Measurements from ENCODE around the gene SUSD3. TPM values are rescaled to one million over a fixed set of nuclear protein-coding genes. Genes with fewer than 3 reads are reported as not detected.
A peak's percentile ranks its signal among the peaks of the same experiment; 100 is the strongest.

SUSD3 gene
- total RNA-seq, 2 experiments from 2014 or later: 34.6 to 36.7 TPM

- CTCF ChIA-PET: interaction anchor here (1.3 to 1.5 kb wide), 3 partner anchors 102 to 197 kb away, joined by 4 to 10 read pairs (median 4); no protein-coding TSS in a partner anchor
- H3K36me3 Mint-ChIP-seq (ENCODE audit: low read depth): peaks cover 38% of the 10 kb centered on the region
- POLR2A ChIA-PET: interaction anchor here (0.8 to 1.8 kb wide), 3 partner anchors 9 to 140 kb away, joined by 3 to 5 read pairs (median 4); partner anchors contain the start of gene CARD19
- peaks cover 12% of the 10 kb centered on the region for H3K9me3 Mint-ChIP-seq
- H3K27ac Mint-ChIP-seq: no peak overlapping the region
- intact Hi-C loops (cut with micrococcal nuclease): no loop called here
- peaks cover 56% of the 10 kb centered on the region for H3K4me1 Mint-ChIP-seq (ENCODE audit: low read depth)
- ATAC-seq: no peak
- H3K27me3 Mint-ChIP-seq: no peaks in the 10 kb centered on the region
- TF ChIP-seq, protein P1, sequence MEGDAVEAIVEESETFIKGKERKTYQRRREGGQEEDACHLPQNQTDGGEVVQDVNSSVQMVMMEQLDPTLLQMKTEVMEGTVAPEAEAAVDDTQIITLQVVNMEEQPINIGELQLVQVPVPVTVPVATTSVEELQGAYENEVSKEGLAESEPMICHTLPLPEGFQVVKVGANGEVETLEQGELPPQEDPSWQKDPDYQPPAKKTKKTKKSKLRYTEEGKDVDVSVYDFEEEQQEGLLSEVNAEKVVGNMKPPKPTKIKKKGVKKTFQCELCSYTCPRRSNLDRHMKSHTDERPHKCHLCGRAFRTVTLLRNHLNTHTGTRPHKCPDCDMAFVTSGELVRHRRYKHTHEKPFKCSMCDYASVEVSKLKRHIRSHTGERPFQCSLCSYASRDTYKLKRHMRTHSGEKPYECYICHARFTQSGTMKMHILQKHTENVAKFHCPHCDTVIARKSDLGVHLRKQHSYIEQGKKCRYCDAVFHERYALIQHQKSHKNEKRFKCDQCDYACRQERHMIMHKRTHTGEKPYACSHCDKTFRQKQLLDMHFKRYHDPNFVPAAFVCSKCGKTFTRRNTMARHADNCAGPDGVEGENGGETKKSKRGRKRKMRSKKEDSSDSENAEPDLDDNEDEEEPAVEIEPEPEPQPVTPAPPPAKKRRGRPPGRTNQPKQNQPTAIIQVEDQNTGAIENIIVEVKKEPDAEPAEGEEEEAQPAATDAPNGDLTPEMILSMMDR (IDR thresholded peaks at IDR 0.05): no peak
- no peak overlapping the region for H3K4me3 Mint-ChIP-seq
- no peak for DNase-seq
Observed at GRCh38 chr9:93105620-93106019, 47.1 kb downstream of the SUSD3 start.

GRCh38 chr9:93107151-93107824 is 48.8 kb downstream of the SUSD3 start:
- TF ChIP-seq, protein P1 (IDR thresholded peaks at IDR 0.05): no peak
- H3K4me1 Mint-ChIP-seq (ENCODE audit: low read depth): peaks cover 51% of the 10 kb centered on the region
- intact Hi-C loops (cut with micrococcal nuclease): no loop called here
- H3K4me3 Mint-ChIP-seq: no peak overlapping the region
- no peak for ATAC-seq
- H3K27ac Mint-ChIP-seq: no peak overlapping the region
- H3K36me3 Mint-ChIP-seq (ENCODE audit: low read depth): peaks cover 35% of the 10 kb centered on the region
- peaks cover 10% of the 10 kb centered on the region for H3K9me3 Mint-ChIP-seq
- no peaks in the 10 kb centered on the region for H3K27me3 Mint-ChIP-seq
- POLR2A ChIA-PET: interaction anchor here (1.1 to 3.6 kb wide), 3 partner anchors 9 to 13 kb away, joined by 3 to 22 read pairs (median 5); no protein-coding TSS in a partner anchor
- CTCF ChIA-PET: interaction anchor here (0.6 to 3.6 kb wide), 12 partner anchors 12 to 459 kb away, joined by 3 to 48 read pairs (median 4); no protein-coding TSS in a partner anchor
- DNase-seq: no peak

- no peak for ATAC-seq
- peaks cover 46% of the 10 kb centered on the region for H3K4me1 Mint-ChIP-seq (ENCODE audit: low read depth)
Observed at GRCh38 chr9:93107825-93108161, 49.3 kb downstream of the SUSD3 start.

DNA sequence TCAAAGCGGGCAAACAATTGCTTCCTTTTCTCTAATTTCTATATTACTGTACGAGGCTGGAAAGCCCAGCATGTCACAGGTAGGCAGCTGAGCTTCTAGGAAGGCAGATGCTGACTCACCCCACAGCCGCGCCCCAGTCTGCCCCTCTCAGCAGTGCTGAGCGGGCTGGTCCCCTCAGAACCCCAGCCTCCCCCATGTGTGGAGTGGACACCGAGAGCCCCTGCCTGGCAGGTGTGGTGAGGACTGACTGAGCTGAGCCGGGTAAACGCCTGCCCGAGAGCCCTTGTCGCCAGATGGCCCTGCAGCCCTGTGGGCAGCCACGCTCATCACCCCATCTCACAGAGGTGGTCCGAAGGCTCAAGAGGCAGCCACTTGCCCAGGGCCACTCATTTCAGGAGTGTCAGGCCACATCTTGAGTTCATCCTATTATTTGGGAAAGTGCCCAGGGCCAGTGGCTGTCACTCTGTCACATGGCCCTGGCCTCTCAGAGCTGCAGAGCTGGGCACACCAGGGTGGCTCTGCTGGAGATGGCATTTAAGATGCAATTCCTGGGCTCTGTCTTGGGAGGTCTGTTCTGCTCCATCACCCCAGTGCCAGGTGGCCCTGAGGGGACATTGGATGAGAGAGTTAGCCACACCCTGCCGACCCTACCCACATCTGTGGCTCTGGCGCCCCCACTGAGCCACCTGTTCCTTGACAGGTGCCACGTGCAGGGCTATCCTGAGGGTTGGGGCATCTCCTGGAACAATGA is 50.0 kb downstream of the SUSD3 start:
- Mint-ChIP-seq H3K36me3 (ENCODE audit: low read depth) (peaks cover 33% of the 10 kb centered on the region), H3K9me3 (peaks cover 8% of the 10 kb centered on the region), H3K4me3 (no peak overlapping the region), H3K27me3 (no peaks in the 10 kb centered on the region), H3K27ac (no peak overlapping the region), H3K4me1 (ENCODE audit: low read depth) (peaks cover 42% of the 10 kb centered on the region)
- ATAC-seq (peak; percentile 80), DNase-seq (peak; percentile 66)
- intact Hi-C loops (cut with micrococcal nuclease): no loop called here
- ChIA-PET POLR2A (interaction anchor here (0.9 to 3.6 kb wide), 6 partner anchors 10 to 46 kb away, joined by 3 to 22 read pairs (median 4); partner anchors contain the start of gene CARD19), CTCF (interaction anchor here (0.6 to 3.6 kb wide), 54 partner anchors 11 to 458 kb away, joined by 3 to 48 read pairs (median 5); partner anchors contain the start of genes CARD19 and NINJ1)
- TF ChIP-seq, protein P1 (IDR thresholded peaks at IDR 0.05): no peak

More at GRCh38 chr9:93107825-93108161, 49.3 kb downstream of the SUSD3 start:
- H3K27me3 Mint-ChIP-seq: no peaks in the 10 kb centered on the region
- DNase-seq: no peak
- TF ChIP-seq, protein P1 (IDR thresholded peaks at IDR 0.05): no peak
- H3K9me3 Mint-ChIP-seq: peaks cover 10% of the 10 kb centered on the region
- ChIA-PET CTCF (interaction anchor here (0.6 to 3.6 kb wide), 11 partner anchors 12 to 458 kb away, joined by 3 to 48 read pairs (median 5); no protein-coding TSS in a partner anchor), POLR2A (interaction anchor here (1.9 to 3.6 kb wide), 2 partner anchors 9 to 12 kb away, joined by 5 to 22 read pairs; no protein-coding TSS in a partner anchor)
- H3K4me3 Mint-ChIP-seq: no peak overlapping the region
- H3K27ac Mint-ChIP-seq: peak overlapping the region; percentile 49
- intact Hi-C loops (cut with micrococcal nuclease): no loop called here
- H3K36me3 Mint-ChIP-seq (ENCODE audit: low read depth): peaks cover 35% of the 10 kb centered on the region

Measured in activated CD8-positive, alpha-beta T cell treated with anti-CD3 and anti-CD28 coated beads for 36 hours (primary cell).